Bone marrow (tissue), 2 donors: ENCODE measurements around the gene AMER3.

Experiments used
- DNase-seq, 2 donors: peaks; one replicate each; lab custom pipeline; 2025; lab: John Stamatoyannopoulos, UW

The AMER3 gene

GRCh38 chr2:130756053-130756873 is 923 bp downstream of the AMER3 start:
- DNase-seq, result no peak

GRCh38 chr2:130756874-130757668 is 1.7 kb downstream of the AMER3 start:
- no peak for DNase-seq

GRCh38 chr2:130759906-130760753 is 4.8 kb downstream of the AMER3 start:
- DNase-seq, result no peak

- DNase-seq, result no peak
These were observed 5.7 kb downstream of the AMER3 start for GRCh38 chr2:130760754-130761751.

GRCh38 chr2:130762031-130762909 is 6.9 kb downstream of the AMER3 start:
- no peak for DNase-seq

- no peak for DNase-seq
These were observed 7.6 kb downstream of the AMER3 start for GRCh38 chr2:130762910-130763385.

GRCh38 chr2:130763405-130763804 is 8.1 kb downstream of the AMER3 start:
- DNase-seq, result no peak

GRCh38 chr2:130764035-130764820 is 8.9 kb downstream of the AMER3 start:
- DNase-seq, result no peak

- no peak for DNase-seq
These were observed 9.4 kb downstream of the AMER3 start for GRCh38 chr2:130764821-130765115.

- DNase-seq, result no peak
These were observed 10.1 kb downstream of the AMER3 start for GRCh38 chr2:130765464-130765863.

GRCh38 chr2:130766037-130766436 is 10.7 kb downstream of the AMER3 start:
- DNase-seq, result no peak

- no peak for DNase-seq
These were observed 11.5 kb downstream of the AMER3 start for GRCh38 chr2:130766711-130767407.

- no peak for DNase-seq
These were observed 12.1 kb downstream of the AMER3 start for GRCh38 chr2:130767408-130767775.

GRCh38 chr2:130768191-130768855 is 13.0 kb downstream of the AMER3 start:
- no peak for DNase-seq

- DNase-seq, result no peak
These were observed 14.1 kb downstream of the AMER3 start for GRCh38 chr2:130769343-130769907.

GRCh38 chr2:130776550-130776949 is 21.2 kb downstream of the AMER3 start:
- no peak for DNase-seq

GRCh38 chr2:130778781-130779180 is 23.4 kb downstream of the AMER3 start:
- no peak for DNase-seq
